PC-3 (cell line): ENCODE measurements around the gene BPIFB2. TPM values are rescaled to one million over a fixed set of nuclear protein-coding genes. Genes with fewer than 3 reads are reported as not detected.
"Not testable (repeated sequence)": the region's sequence is repeated elsewhere in the genome, so short reads cannot be mapped to it uniquely, and the experiment has no call there.

Source experiments
- ATAC-seq: fragments of 200-7000 bp; cut with Tn5 transposase; 2 replicates; pipeline ENCODE4 v1.9.1; 2020; ENCODE audit warnings: mild to moderate bottlenecking, moderate library complexity
- BruUV-seq: library from RNA; stranded (reverse); fragments of 400-500 nt; replicated peaks from 2 replicates; lab custom pipeline; 2021; lab: Mats Ljungman, UMichigan
- CTCF ChIA-PET: fragments of 300-600 bp; sonication (Branson Sonifier 250); formaldehyde crosslinking; loops from one replicate; lab custom pipeline; 2022; ENCODE audit warnings: antibody characterized with exemption; lab: Charles Lee
- POLR2A ChIA-PET: fragments of 300-600 bp; sonication (Branson Sonifier 250); formaldehyde crosslinking; loops from one replicate; lab custom pipeline; 2022; ENCODE audit warnings: antibody characterized with exemption; ENCODE audit not compliant: unreplicated experiment; lab: Charles Lee
- DNase-seq: peaks from one replicate; pipeline ENCODE4 v3.0.0-alpha.2; 2015
- H2AFZ ChIP-seq: fragments of 300-600 bp; sonication (generic); 2 replicates; pipeline ENCODE4 v1.6.0; 2016; ENCODE audit warnings: antibody characterized with exemption, low read length
- H3F3A ChIP-seq: fragments of 300-600 bp; sonication (generic); one replicate; pipeline ENCODE4 v1.6.0; 2017; ENCODE audit warnings: antibody characterized with exemption, low read length, control low read depth, mild to moderate bottlenecking; ENCODE audit not compliant: unreplicated experiment
- H3K27ac ChIP-seq: fragments of 300-600 bp; sonication (generic); 2 replicates; pipeline ENCODE4 v1.5.1; 2016; ENCODE audit warnings: mild to moderate bottlenecking, low read length
- H3K27me3 ChIP-seq: fragments of 300-600 bp; sonication (generic); 2 replicates; pipeline ENCODE4 v1.6.1; 2016; ENCODE audit warnings: low read length, mixed read lengths
- H3K36me3 ChIP-seq: fragments of 300-600 bp; sonication (generic); 2 replicates; pipeline ENCODE4 v1.6.1; 2016; ENCODE audit warnings: low read depth, mixed run types, low read length, mixed read lengths
- H3K4me1 ChIP-seq: fragments of 300-600 bp; sonication (generic); 2 replicates; pipeline ENCODE4 v1.5.1; 2016; ENCODE audit warnings: low read length; ENCODE audit not compliant: insufficient read depth
- H3K4me2 ChIP-seq: fragments of 300-600 bp; sonication (generic); 2 replicates; pipeline ENCODE4 v1.6.0; 2016; ENCODE audit warnings: low read length
- H3K4me3 ChIP-seq: fragments of 300-600 bp; sonication (generic); 2 replicates; pipeline ENCODE4 v1.5.1; 2016; ENCODE audit warnings: mild to moderate bottlenecking, low read length, mixed read lengths
- H3K79me2 ChIP-seq: fragments of 300-600 bp; sonication (generic); 2 replicates; pipeline ENCODE4 v1.6.1; 2017; ENCODE audit warnings: low read length, mixed read lengths
- H3K9ac ChIP-seq: fragments of 300-600 bp; sonication (generic); 2 replicates; pipeline ENCODE4 v1.6.0; 2016; ENCODE audit warnings: mild to moderate bottlenecking, low read length
- H3K9me2 ChIP-seq: fragments of 300-600 bp; sonication (generic); replicated peaks from 2 replicates; pipeline ENCODE4 v1.6.1; 2016; ENCODE audit warnings: mixed run types, low read length, mixed read lengths
- H3K9me3 ChIP-seq: fragments of 300-600 bp; sonication (generic); 2 replicates; pipeline ENCODE4 v1.6.1; 2016; ENCODE audit warnings: low read length, mixed read lengths
- H4K20me1 ChIP-seq: fragments of 300-600 bp; sonication (generic); 2 replicates; pipeline ENCODE4 v1.6.1; 2016; ENCODE audit warnings: low read length, mixed read lengths
- CTCF ChIP-seq: fragments of 300-600 bp; sonication (generic); conservative IDR thresholded peaks from 2 replicates; pipeline ENCODE4 v1.5.1; 2017; ENCODE audit warnings: antibody characterized with exemption, low read depth, mild to moderate bottlenecking, low read length
- EZH2 ChIP-seq: fragments of 300-600 bp; sonication (generic); IDR thresholded peaks from one replicate; pipeline ENCODE4 v1.6.1; 2017; ENCODE audit warnings: antibody characterized with exemption, mild to moderate bottlenecking, low read length; ENCODE audit not compliant: unreplicated experiment
- EZH2phosphoT487 ChIP-seq: fragments of 300-600 bp; sonication (generic); IDR thresholded peaks from 2 replicates; pipeline ENCODE4 v1.6.1; 2018; ENCODE audit warnings: mild to moderate bottlenecking, antibody characterized with exemption, low read length, borderline replicate concordance
- intact Hi-C: fragments of 100-400 bp; cut with micrococcal nuclease; formaldehyde crosslinking; loops from 2 replicates; pipeline ENCODE4 v1.9.0; 2023
- total RNA-seq: library from RNA; depleted of rRNA; stranded (reverse); fragments of >200 nt; gene quantifications from 2 replicates; pipeline ENCODE4 v1.2.3, GENCODE V29; 2014

Gene BPIFB2
- total RNA-seq, 1 experiment from 2014 or later: not detected

- H3K9me3 ChIP-seq, H3K9me2 ChIP-seq, H3K4me2 ChIP-seq, H3K27ac ChIP-seq, intact Hi-C loops, H3F3A ChIP-seq, CTCF ChIA-PET, POLR2A ChIA-PET, ATAC-seq, H3K4me1 ChIP-seq, DNase-seq, H2AFZ ChIP-seq, H3K79me2 ChIP-seq, H4K20me1 ChIP-seq, BruUV-seq, H3K4me3 ChIP-seq, H3K36me3 ChIP-seq, H3K9ac ChIP-seq: not testable (repeated sequence)
- peaks cover 67% of the 10 kb centered on the region for H3K27me3 ChIP-seq
These were observed 32.4 kb upstream of the BPIFB2 start for GRCh38 chr20:32975121-32975520.

GRCh38 chr20:32975698-32976674 lies 31.5 kb upstream of the BPIFB2 start:
- Histone ChIP-seq H3K4me1 (no peaks in the 10 kb centered on the region), H3K4me2 (no peak overlapping the region), H3K27me3 (peaks cover 72% of the 10 kb centered on the region), H3K27ac (no peak overlapping the region), H3K9me3 (no peaks in the 10 kb centered on the region), H3K9me2 (no peaks in the 10 kb centered on the region), H4K20me1 (no peaks in the 10 kb centered on the region), H3K4me3 (no peak overlapping the region), H3K79me2 (no peaks in the 10 kb centered on the region), H3K9ac (no peak overlapping the region), H3K36me3 (no peaks in the 10 kb centered on the region), H3F3A (no peaks in the 10 kb centered on the region), H2AFZ (no peak overlapping the region)
- POLR2A ChIA-PET: no interaction called here
- no TSS peak for BruUV-seq
- no peak for TF ChIP-seq EZH2phosphoT487
- no peak for TF ChIP-seq CTCF
- TF ChIP-seq EZH2: no peak
- DNase-seq (no peak), ATAC-seq (no peak)
- CTCF ChIA-PET: interaction anchor here (0.6 kb wide), 1 partner anchor 72 kb away, joined by 6 read pairs; no protein-coding TSS in a partner anchor
- intact Hi-C loops: no loop called here

GRCh38 chr20:32976746-32977145 lies 30.8 kb upstream of the BPIFB2 start:
- BruUV-seq: no TSS peak
- Histone ChIP-seq H2AFZ (no peak overlapping the region), H3K9me3 (no peaks in the 10 kb centered on the region), H3K79me2 (no peaks in the 10 kb centered on the region), H3K9ac (no peak overlapping the region), H3K4me3 (no peak overlapping the region), H3K9me2 (no peaks in the 10 kb centered on the region), H3K36me3 (no peaks in the 10 kb centered on the region), H3K27me3 (peaks cover 75% of the 10 kb centered on the region), H3K4me1 (no peaks in the 10 kb centered on the region), H4K20me1 (no peaks in the 10 kb centered on the region), H3K27ac (no peak overlapping the region), H3K4me2 (no peak overlapping the region), H3F3A (no peaks in the 10 kb centered on the region)
- ATAC-seq: no peak
- no peak for TF ChIP-seq EZH2phosphoT487
- TF ChIP-seq EZH2: no peak
- TF ChIP-seq CTCF: no peak
- ChIA-PET POLR2A (no interaction called here), CTCF (interaction anchor here (0.6 kb wide), 1 partner anchor 72 kb away, joined by 6 read pairs; no protein-coding TSS in a partner anchor)
- intact Hi-C loops: no loop called here
- no peak for DNase-seq
